OCI-LY7 (cell line): ENCODE data around the gene SDE2. TPM values are rescaled to one million over a fixed set of nuclear protein-coding genes. Genes with fewer than 3 reads are reported as not detected.
"Not testable (repeated sequence)": the region's sequence is repeated elsewhere in the genome, so short reads cannot be mapped to it uniquely, and the experiment has no call there.

Experiments used
- BruUV-seq: library from RNA; stranded (reverse); fragments of 400-500 nt; replicated peaks from 2 replicates; lab custom pipeline; 2021; lab: Mats Ljungman, UMichigan
- CTCF ChIA-PET: fragments of 300-600 bp; sonication (Branson Sonifier 250); formaldehyde crosslinking; loops from one replicate; lab custom pipeline; 2022; ENCODE audit warnings: antibody characterized with exemption; ENCODE audit not compliant: unreplicated experiment; lab: Charles Lee
- POLR2A ChIA-PET: fragments of 300-600 bp; sonication (Branson Sonifier 250); formaldehyde crosslinking; loops from one replicate; lab custom pipeline; 2022; ENCODE audit warnings: antibody characterized with exemption; lab: Charles Lee
- DNase-seq: peaks from one replicate; pipeline ENCODE4 v3.0.0-alpha.2; 2015; ENCODE audit warnings: low spot score
- H2AFZ ChIP-seq: fragments of 200-600 bp; sonication (generic), shearing (Covaris generic); 2 replicates; pipeline ENCODE4 v1.6.1; 2014; ENCODE audit warnings: mild to moderate bottlenecking, antibody characterized with exemption, low read length, moderate library complexity
- H3K27ac ChIP-seq: fragments of 200-600 bp; sonication (generic); 2 replicates; pipeline ENCODE4 v1.5.1; 2014; ENCODE audit warnings: mixed run types, low read depth, mild to moderate bottlenecking, moderate library complexity, low read length, inconsistent platforms; ENCODE audit not compliant: poor library complexity, severe bottlenecking
- H3K36me3 ChIP-seq: fragments of 200-600 bp; sonication (generic); 2 replicates; pipeline ENCODE4 v1.6.1; 2014; ENCODE audit warnings: mild to moderate bottlenecking, antibody characterized with exemption, low read length, moderate library complexity, mixed read lengths; ENCODE audit not compliant: insufficient read depth
- H3K4me1 ChIP-seq: fragments of 200-600 bp; sonication (generic); 2 replicates; pipeline ENCODE4 v1.5.1; 2014; ENCODE audit warnings: mild to moderate bottlenecking, low read length; ENCODE audit not compliant: insufficient read depth, poor library complexity, severe bottlenecking
- H3K4me2 ChIP-seq: fragments of 200-600 bp; sonication (generic); 2 replicates; pipeline ENCODE4 v1.6.1; 2014; ENCODE audit warnings: mild to moderate bottlenecking, low read length
- H3K4me3 ChIP-seq: fragments of 200-600 bp; sonication (generic); 2 replicates; pipeline ENCODE4 v1.5.1; 2014; ENCODE audit warnings: mild to moderate bottlenecking, low read depth, low read length; ENCODE audit not compliant: poor library complexity, severe bottlenecking
- H3K79me2 ChIP-seq: fragments of 200-600 bp; sonication (generic); 2 replicates; pipeline ENCODE4 v1.6.1; 2016; ENCODE audit warnings: low read depth, mild to moderate bottlenecking, low read length, moderate library complexity, mixed read lengths; ENCODE audit not compliant: insufficient read depth
- H3K9me2 ChIP-seq: fragments of 200-600 bp; sonication (generic); 2 replicates; pipeline ENCODE4 v1.6.1; 2016; ENCODE audit warnings: mild to moderate bottlenecking, low read length, mixed read lengths; ENCODE audit not compliant: insufficient read depth
- H3K9me3 ChIP-seq: fragments of 200-600 bp; sonication (generic); 2 replicates; pipeline ENCODE4 v1.6.1; 2014; ENCODE audit warnings: mild to moderate bottlenecking, mixed run types, low read length, mixed read lengths
- H4K20me1 ChIP-seq: fragments of 200-600 bp; sonication (generic); 2 replicates; pipeline ENCODE4 v1.6.1; 2014; ENCODE audit warnings: mild to moderate bottlenecking, antibody characterized with exemption, low read length, moderate library complexity, mixed read lengths; ENCODE audit not compliant: insufficient read depth
- CTCF ChIP-seq: fragments of 200-600 bp; sonication (generic); conservative IDR thresholded peaks from 2 replicates; pipeline ENCODE4 v1.5.1; 2014; ENCODE audit warnings: mild to moderate bottlenecking, antibody characterized with exemption, low read length, moderate library complexity, mixed read lengths
- EZH2phosphoT487 ChIP-seq: fragments of 200-600 bp; sonication (generic); IDR thresholded peaks from 2 replicates; pipeline ENCODE4 v1.6.1; 2018; ENCODE audit warnings: low read depth, borderline replicate concordance, mild to moderate bottlenecking, mixed run types, antibody characterized with exemption, low read length, moderate library complexity, mixed read lengths
- intact Hi-C: fragments of 100-400 bp; cut with micrococcal nuclease; formaldehyde crosslinking; loops from one replicate; pipeline ENCODE4 v1.10.0; 2022; ENCODE audit not compliant: unreplicated experiment
- total RNA-seq, 2 experiments: library from RNA; depleted of rRNA in 1 of 2; stranded (reverse); fragments of >200 nt in 1 of 2; shearing (Covaris generic) in 1 of 2; gene quantifications; 2 replicates each; pipeline ENCODE4 v1.2.3, GENCODE V29; 2014 to 2022

The SDE2 gene
- total RNA-seq, 2 experiments from 2014 or later, result 18.2 to 25.0 TPM

DNA sequence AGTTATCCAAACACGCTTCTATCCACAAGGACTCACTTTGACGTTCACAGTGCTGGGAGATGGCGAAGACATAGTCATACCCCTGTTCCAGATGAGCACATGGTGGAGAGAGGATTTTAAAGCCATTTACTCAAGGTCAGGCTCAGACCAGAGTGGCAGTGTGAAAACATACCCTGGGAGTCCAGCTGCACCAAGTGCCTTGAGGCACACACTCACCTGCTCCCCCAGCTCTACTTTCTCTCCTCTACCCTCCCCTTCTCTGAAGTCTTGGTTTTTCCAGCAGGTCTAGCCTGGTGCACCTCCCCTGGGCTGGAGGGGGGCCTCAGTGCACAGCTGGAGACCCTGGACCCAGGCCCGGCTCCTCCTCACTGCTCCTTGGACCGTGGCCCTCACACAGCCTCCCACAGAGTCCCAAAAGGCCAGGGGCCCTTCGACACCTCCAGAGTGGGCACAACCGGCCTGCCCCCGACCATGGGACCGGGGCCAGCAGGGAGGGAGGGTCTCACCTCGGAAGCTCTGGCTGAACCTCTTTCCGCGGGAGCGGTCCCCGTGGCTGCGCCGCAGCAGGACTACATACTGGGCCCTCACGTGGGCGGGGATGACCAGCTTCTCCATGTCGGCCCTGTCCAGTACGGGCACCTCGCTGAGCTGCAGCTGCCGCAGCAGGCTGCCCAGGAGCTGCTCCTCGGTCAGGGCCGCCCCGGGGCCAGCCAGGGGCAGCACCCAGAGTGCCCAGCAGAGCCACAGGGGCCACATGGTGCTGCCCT, 58.6 kb downstream of the SDE2 start:
- POLR2A ChIA-PET, result interaction anchor here (0.6 to 7.9 kb wide), 11 partner anchors 9 to 292 kb away, joined by 3 to 83 read pairs (median 4); partner anchors contain the start of gene PYCR2
- DNase-seq, result no peak
- Histone ChIP-seq H4K20me1 (no peaks in the 10 kb centered on the region), H3K9me3 (no peaks in the 10 kb centered on the region), H3K4me3 (peak overlapping the region; percentile 0), H3K79me2 (no peaks in the 10 kb centered on the region), H3K36me3 (no peaks in the 10 kb centered on the region), H3K4me1 (peaks cover 74% of the 10 kb centered on the region), H3K27ac (peak overlapping the region; percentile 95), H2AFZ (peak overlapping the region; percentile 57; the same call in 1 of the 2 replicates), H3K9me2 (no peaks in the 10 kb centered on the region), H3K4me2 (peak overlapping the region; percentile 76)
- intact Hi-C loops, result loop anchor here (5.0 kb wide), 1 partner anchor 513 kb away; the partner anchor contains the start of gene LBR
- CTCF ChIA-PET, result interaction anchor here (1.0 to 1.3 kb wide), 3 partner anchors 11 to 173 kb away, joined by 4 to 5 read pairs (median 4); no protein-coding TSS in a partner anchor
- no peak for TF ChIP-seq EZH2phosphoT487
- no peak for TF ChIP-seq CTCF
- BruUV-seq, result no TSS peak

DNA sequence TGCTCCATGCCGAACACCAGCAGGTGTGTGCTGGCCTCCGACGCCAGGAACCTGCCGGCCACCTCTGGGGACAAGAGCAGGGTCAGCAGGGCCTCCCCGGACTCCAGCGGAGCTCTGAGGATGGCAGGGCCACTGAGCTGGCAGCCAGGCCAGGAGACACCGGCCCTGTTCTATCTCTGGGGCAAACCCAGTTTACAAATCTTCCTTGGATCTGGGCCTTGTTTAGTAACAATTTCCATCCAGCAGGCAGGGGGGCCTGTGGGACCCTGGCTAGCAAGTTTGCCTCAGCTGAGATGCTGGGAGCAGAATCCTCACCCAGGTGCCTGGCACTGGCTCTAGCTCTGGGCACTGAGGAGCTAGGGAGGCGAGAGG, 59.2 kb downstream of the SDE2 start:
- not testable (repeated sequence) for H3K36me3 ChIP-seq, DNase-seq, BruUV-seq, H3K9me2 ChIP-seq, H3K9me3 ChIP-seq, H4K20me1 ChIP-seq, H3K79me2 ChIP-seq
- ChIA-PET CTCF (interaction anchor here (1.0 to 1.3 kb wide), 3 partner anchors 10 to 172 kb away, joined by 4 to 5 read pairs (median 4); no protein-coding TSS in a partner anchor), POLR2A (interaction anchor here (1.3 to 7.9 kb wide), 5 partner anchors 8 to 114 kb away, joined by 3 to 83 read pairs (median 4); partner anchors contain the start of gene PYCR2)
- Histone ChIP-seq H3K4me1 (peaks cover 68% of the 10 kb centered on the region), H3K4me3 (peak overlapping the region; percentile 0), H3K4me2 (peak overlapping the region; percentile 76), H2AFZ (peak overlapping the region; percentile 57; the same call in 1 of the 2 replicates), H3K27ac (peak overlapping the region; percentile 95)
- intact Hi-C loops, result loop anchor here (5.0 kb wide), 1 partner anchor 513 kb away; the partner anchor contains the start of gene LBR

GRCh38 chr1:225939097-225939938, 59.8 kb downstream of the SDE2 start:
- H2AFZ ChIP-seq, H3K79me2 ChIP-seq, DNase-seq, intact Hi-C loops, H3K4me3 ChIP-seq, H3K36me3 ChIP-seq, H3K4me2 ChIP-seq, H3K9me2 ChIP-seq, BruUV-seq, H3K9me3 ChIP-seq, H4K20me1 ChIP-seq, H3K27ac ChIP-seq: not testable (repeated sequence)
- POLR2A ChIA-PET, result interaction anchor here (0.6 to 2.5 kb wide), 5 partner anchors 8 to 57 kb away, joined by 3 to 10 read pairs (median 9); partner anchors contain the start of gene TMEM63A
- CTCF ChIA-PET, result interaction anchor here (1.3 kb wide), 1 partner anchor 58 kb away, joined by 4 read pairs; no protein-coding TSS in a partner anchor
- peaks cover 61% of the 10 kb centered on the region for H3K4me1 ChIP-seq
